Measurements from ENCODE around the gene ZNF668. TPM values are rescaled to one million over a fixed set of nuclear protein-coding genes. Genes with fewer than 3 reads are reported as not detected.

Gene ZNF668
- total RNA-seq, 2 donors from 2014 or later: 15.6 to 21.4 TPM

DNA sequence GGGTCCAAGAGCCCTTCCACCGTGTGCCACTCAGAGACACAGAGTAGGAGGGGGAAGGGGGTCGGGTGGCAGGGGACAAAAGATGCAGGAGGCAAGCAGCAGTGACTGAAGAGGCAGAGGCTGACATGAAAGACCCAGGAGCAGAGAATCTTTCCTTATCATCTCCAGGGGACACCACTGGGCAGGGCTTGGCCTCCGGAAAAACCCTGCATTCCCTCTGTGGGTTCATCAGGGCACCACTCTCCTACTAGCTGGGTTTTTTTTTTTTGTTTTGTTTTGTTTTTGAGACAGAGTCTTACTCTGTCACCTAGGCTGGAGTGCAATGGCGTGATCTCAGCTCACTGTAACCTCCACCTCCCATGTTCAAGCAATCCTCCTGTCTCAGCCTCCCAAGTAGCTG lies 42.8 kb downstream of the ZNF668 start:
- intact Hi-C loops (cut with DNase I): loop anchor here (5.0 kb wide), 4 partner anchors 34 to 426 kb away; partner anchors contain the start of genes ARMC5, FUS, ZNF646 and ZNF668
- Histone ChIP-seq H3K4me3 (no peak overlapping the region), H3K27ac (no peak overlapping the region), H3K27me3 (replicated peaks; ENCODE audit: insufficient read depth) (no peaks in the 10 kb centered on the region), H3K9me3 (no peaks in the 10 kb centered on the region), H3K4me1 (replicated peaks) (peaks cover 5% of the 10 kb centered on the region), H3K36me3 (no peaks in the 10 kb centered on the region)
- TF ChIP-seq, protein P1, sequence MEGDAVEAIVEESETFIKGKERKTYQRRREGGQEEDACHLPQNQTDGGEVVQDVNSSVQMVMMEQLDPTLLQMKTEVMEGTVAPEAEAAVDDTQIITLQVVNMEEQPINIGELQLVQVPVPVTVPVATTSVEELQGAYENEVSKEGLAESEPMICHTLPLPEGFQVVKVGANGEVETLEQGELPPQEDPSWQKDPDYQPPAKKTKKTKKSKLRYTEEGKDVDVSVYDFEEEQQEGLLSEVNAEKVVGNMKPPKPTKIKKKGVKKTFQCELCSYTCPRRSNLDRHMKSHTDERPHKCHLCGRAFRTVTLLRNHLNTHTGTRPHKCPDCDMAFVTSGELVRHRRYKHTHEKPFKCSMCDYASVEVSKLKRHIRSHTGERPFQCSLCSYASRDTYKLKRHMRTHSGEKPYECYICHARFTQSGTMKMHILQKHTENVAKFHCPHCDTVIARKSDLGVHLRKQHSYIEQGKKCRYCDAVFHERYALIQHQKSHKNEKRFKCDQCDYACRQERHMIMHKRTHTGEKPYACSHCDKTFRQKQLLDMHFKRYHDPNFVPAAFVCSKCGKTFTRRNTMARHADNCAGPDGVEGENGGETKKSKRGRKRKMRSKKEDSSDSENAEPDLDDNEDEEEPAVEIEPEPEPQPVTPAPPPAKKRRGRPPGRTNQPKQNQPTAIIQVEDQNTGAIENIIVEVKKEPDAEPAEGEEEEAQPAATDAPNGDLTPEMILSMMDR (IDR thresholded peaks at IDR 0.05): no peak
- TF ChIP-seq POLR2A (IDR thresholded peaks at IDR 0.05) (no peak), POLR2AphosphoS5 (IDR thresholded peaks at IDR 0.05) (no peak)
- no peak for DNase-seq (ENCODE audit: low spot score)
- WGBS: 82% methylated on average over 4 of the region's 4 CpGs

DNA sequence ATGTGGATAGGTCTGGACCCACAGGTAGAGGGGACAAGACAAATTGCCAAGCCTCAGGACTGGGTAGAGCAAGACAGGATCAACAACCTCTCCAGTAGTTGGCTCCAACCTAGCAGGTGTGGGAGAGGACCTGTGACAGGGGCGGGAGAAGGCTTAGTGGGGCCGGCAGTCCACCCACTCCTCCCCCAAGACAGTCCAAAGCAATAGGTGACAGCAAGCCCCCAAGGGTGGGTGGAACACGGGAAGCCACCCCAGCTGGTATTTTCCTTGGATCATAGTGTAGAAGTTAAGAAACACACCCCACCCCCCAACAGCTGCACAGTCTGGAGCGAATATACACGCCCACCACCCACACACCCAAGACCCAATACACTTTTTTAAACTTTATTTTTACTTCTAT lies 44.8 kb downstream of the ZNF668 start:
- DNase-seq (ENCODE audit: low spot score): no peak
- intact Hi-C loops (cut with DNase I): no loop called here
- Histone ChIP-seq H3K4me3 (no peak overlapping the region), H3K27ac (no peak overlapping the region), H3K27me3 (replicated peaks; ENCODE audit: insufficient read depth) (no peaks in the 10 kb centered on the region), H3K4me1 (replicated peaks) (peaks cover under 1% of the 10 kb centered on the region), H3K36me3 (no peaks in the 10 kb centered on the region), H3K9me3 (no peaks in the 10 kb centered on the region)
- TF ChIP-seq, protein P1 (IDR thresholded peaks at IDR 0.05): no peak
- no peak for TF ChIP-seq POLR2AphosphoS5 (IDR thresholded peaks at IDR 0.05)
- no peak for TF ChIP-seq POLR2A (IDR thresholded peaks at IDR 0.05)
- WGBS: 81% methylated on average over 5 of the region's 5 CpGs

DNA sequence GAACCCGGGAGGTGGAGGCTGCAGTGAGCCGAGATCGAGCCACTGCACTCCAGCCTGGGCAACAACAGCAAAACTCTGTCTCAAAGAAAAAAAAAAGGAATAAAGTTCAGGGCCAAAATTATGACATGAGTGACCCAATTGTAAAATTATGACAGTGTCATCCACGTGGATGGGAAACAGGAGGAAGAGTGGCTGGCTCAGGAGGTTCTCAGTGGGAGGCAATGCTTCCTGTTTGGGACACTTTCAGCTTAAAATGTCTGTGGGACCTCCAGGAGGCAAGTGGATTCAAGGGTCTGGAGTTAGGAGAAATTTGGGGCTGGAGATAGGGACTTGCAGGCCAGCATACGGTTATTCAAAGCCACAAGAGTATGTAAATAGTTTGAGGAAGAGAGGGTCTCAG lies 48.7 kb downstream of the ZNF668 start:
- 76% methylated on average over 5 of the region's 5 CpGs for WGBS
- no peak overlapping the region for H3K27ac ChIP-seq
- intact Hi-C loops (cut with DNase I): no loop called here
- H3K9me3 ChIP-seq: no peaks in the 10 kb centered on the region
- H3K27me3 ChIP-seq (replicated peaks; ENCODE audit: insufficient read depth): no peaks in the 10 kb centered on the region
- no peaks in the 10 kb centered on the region for H3K4me1 ChIP-seq (replicated peaks)
- TF ChIP-seq, protein P1 (IDR thresholded peaks at IDR 0.05): no peak
- no peak for TF ChIP-seq POLR2A (IDR thresholded peaks at IDR 0.05)
- TF ChIP-seq POLR2AphosphoS5 (IDR thresholded peaks at IDR 0.05): no peak
- H3K36me3 ChIP-seq: no peaks in the 10 kb centered on the region
- no peak overlapping the region for H3K4me3 ChIP-seq
- no peak for DNase-seq (ENCODE audit: low spot score)

DNA sequence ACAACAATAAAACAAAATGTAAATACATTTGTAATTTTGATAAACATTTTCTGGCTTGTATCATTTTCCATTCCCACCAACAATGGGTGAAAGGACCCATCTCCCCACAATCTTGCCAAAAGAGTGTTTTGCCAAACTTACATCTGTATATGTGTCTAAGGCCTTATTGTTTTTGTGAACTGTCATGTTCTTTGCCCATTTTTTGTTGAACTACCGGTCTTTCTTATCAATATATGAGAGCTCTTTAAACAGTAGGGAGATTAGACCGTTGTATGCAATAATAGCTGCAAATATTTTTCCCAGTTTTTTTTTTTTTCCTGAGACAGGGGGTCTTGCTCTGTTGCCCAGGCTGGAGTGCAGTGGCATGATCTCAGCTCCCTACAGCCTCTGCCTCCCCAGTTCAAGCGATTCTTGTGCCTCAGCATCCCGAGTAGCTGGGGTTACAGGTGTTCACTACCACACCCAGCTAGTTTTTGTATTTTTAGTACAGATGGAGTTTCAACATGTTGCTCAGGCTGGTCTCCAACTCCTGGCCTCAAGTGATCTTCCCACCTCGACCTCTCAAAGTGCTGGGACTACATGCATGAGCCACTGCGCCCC lies 50.3 kb downstream of the ZNF668 start:
- Histone ChIP-seq H3K9me3 (no peaks in the 10 kb centered on the region), H3K4me1 (replicated peaks) (no peaks in the 10 kb centered on the region), H3K36me3 (no peaks in the 10 kb centered on the region), H3K27ac (no peak overlapping the region), H3K27me3 (replicated peaks; ENCODE audit: insufficient read depth) (no peaks in the 10 kb centered on the region), H3K4me3 (no peak overlapping the region)
- DNase-seq (ENCODE audit: low spot score): no peak
- intact Hi-C loops (cut with DNase I): no loop called here
- TF ChIP-seq, protein P1 (IDR thresholded peaks at IDR 0.05): no peak
- TF ChIP-seq POLR2AphosphoS5 (IDR thresholded peaks at IDR 0.05) (no peak), POLR2A (IDR thresholded peaks at IDR 0.05) (no peak)
- 79% methylated on average over 6 of the region's 6 CpGs for WGBS

DNA sequence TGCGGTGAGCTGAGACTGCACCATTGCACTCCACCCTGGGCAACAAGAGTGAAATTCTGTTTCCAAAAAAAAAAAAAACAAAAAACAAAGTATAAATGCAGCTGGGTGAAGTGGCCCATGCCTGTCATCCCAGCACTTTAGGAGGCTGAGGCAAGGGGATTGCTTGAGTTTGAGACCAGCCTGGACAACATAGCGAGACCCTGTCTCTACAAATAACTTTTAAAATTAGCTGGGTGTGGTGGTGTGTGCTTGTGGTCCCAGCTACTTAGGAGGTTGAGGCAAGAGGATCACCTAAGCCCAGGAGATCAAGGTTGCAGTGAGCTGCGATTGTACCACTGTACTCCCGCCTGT lies 50.8 kb downstream of the ZNF668 start:
- no peaks in the 10 kb centered on the region for H3K4me1 ChIP-seq (replicated peaks)
- H3K36me3 ChIP-seq: no peaks in the 10 kb centered on the region
- H3K27me3 ChIP-seq (replicated peaks; ENCODE audit: insufficient read depth): no peaks in the 10 kb centered on the region
- intact Hi-C loops (cut with DNase I): no loop called here
- WGBS: 96% methylated on average over 4 of the region's 4 CpGs
- no peak overlapping the region for H3K27ac ChIP-seq
- TF ChIP-seq POLR2A (IDR thresholded peaks at IDR 0.05): no peak
- TF ChIP-seq, protein P1 (IDR thresholded peaks at IDR 0.05): no peak
- no peak for TF ChIP-seq POLR2AphosphoS5 (IDR thresholded peaks at IDR 0.05)
- no peak for DNase-seq (ENCODE audit: low spot score)
- H3K4me3 ChIP-seq: no peak overlapping the region
- H3K9me3 ChIP-seq: no peaks in the 10 kb centered on the region

Data from prostate gland (tissue), 2 donors.